ENCODE data around the gene PRKCE.

- TF ChIP-seq, protein P1, sequence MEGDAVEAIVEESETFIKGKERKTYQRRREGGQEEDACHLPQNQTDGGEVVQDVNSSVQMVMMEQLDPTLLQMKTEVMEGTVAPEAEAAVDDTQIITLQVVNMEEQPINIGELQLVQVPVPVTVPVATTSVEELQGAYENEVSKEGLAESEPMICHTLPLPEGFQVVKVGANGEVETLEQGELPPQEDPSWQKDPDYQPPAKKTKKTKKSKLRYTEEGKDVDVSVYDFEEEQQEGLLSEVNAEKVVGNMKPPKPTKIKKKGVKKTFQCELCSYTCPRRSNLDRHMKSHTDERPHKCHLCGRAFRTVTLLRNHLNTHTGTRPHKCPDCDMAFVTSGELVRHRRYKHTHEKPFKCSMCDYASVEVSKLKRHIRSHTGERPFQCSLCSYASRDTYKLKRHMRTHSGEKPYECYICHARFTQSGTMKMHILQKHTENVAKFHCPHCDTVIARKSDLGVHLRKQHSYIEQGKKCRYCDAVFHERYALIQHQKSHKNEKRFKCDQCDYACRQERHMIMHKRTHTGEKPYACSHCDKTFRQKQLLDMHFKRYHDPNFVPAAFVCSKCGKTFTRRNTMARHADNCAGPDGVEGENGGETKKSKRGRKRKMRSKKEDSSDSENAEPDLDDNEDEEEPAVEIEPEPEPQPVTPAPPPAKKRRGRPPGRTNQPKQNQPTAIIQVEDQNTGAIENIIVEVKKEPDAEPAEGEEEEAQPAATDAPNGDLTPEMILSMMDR (IDR thresholded peaks at IDR 0.05) = no peak
- TF ChIP-seq POLR2A (IDR thresholded peaks at IDR 0.05) (no peak), POLR2AphosphoS5 (IDR thresholded peaks at IDR 0.05) (no peak)
These were observed 212.6 kb downstream of the PRKCE start for GRCh38 chr2:45864121-45864520.
